Lung microvascular endothelial cell (primary cell): ENCODE results near the gene WWOX. TPM values are rescaled to one million over a fixed set of nuclear protein-coding genes. Genes with fewer than 3 reads are reported as not detected.
"Not testable (repeated sequence)": the region's sequence is repeated elsewhere in the genome, so short reads cannot be mapped to it uniquely, and the experiment has no call there.

Experiments
- DNase-seq, 2 donors: peaks; one replicate each; pipeline versions ENCODE4 v3.0.0 to v3.0.0-alpha.2; 2010; ENCODE audit warnings: low read depth in 2 of 2
- total RNA-seq: library from RNA; depleted of rRNA; stranded (reverse); fragments of >200 nt; gene quantifications from 2 replicates; pipeline ENCODE4 v1.2.1, GENCODE V29; 2014

WWOX gene
- total RNA-seq, 1 donor from 2014 or later = 8.7 TPM

- not testable (repeated sequence) for DNase-seq
These were observed 1146.2 kb downstream of the WWOX start for GRCh38 chr16:79245700-79246099.

GRCh38 chr16:79247386-79247785 is 1147.9 kb downstream of the WWOX start:
- no peak for DNase-seq

- no peak for DNase-seq
These were observed 1148.9 kb downstream of the WWOX start for GRCh38 chr16:79248351-79248750.

- no peak for DNase-seq
These were observed 1151.1 kb downstream of the WWOX start for GRCh38 chr16:79250502-79251098.

GRCh38 chr16:79253100-79253631 is 1153.7 kb downstream of the WWOX start:
- no peak for DNase-seq

- no peak for DNase-seq
These were observed 1158.6 kb downstream of the WWOX start for GRCh38 chr16:79257953-79258490.

GRCh38 chr16:79260890-79261289 is 1161.4 kb downstream of the WWOX start:
- not testable (repeated sequence) for DNase-seq

- DNase-seq = no peak
These were observed 1162.1 kb downstream of the WWOX start for GRCh38 chr16:79261481-79261940.

- DNase-seq = no peak
These were observed 1162.6 kb downstream of the WWOX start for GRCh38 chr16:79261944-79262552.

Other genes with a start within 250 kb of the WWOX start
- gene CLEC3A, start 77.1 kb upstream of the WWOX start, total RNA-seq = not detected in 2 replicates